GM12891 (cell line): ENCODE data around the gene MYL10.

Experiments
- POLR2A ChIP-seq: IDR thresholded peaks from 2 replicates; pipeline ENCODE4 v1.6.1; 2011; ENCODE audit warnings: low read depth, low read length, control low read depth
- POLR2AphosphoS5 ChIP-seq: IDR thresholded peaks from 2 replicates; pipeline ENCODE4 v1.6.1; 2011; ENCODE audit warnings: low read depth, low read length, control low read depth
- POU2F2 ChIP-seq: IDR thresholded peaks from 2 replicates; pipeline ENCODE4 v1.6.1; 2011; ENCODE audit warnings: low read depth, mild to moderate bottlenecking, control low read depth, low read length, moderate library complexity
- SPI1 ChIP-seq: IDR thresholded peaks from 2 replicates; pipeline ENCODE4 v1.6.1; 2011; ENCODE audit warnings: low read depth, low read length, control low read depth
- TAF1 ChIP-seq: IDR thresholded peaks from 2 replicates; pipeline ENCODE4 v1.6.1; 2011; ENCODE audit warnings: low read depth, low read length, control low read depth

DNA sequence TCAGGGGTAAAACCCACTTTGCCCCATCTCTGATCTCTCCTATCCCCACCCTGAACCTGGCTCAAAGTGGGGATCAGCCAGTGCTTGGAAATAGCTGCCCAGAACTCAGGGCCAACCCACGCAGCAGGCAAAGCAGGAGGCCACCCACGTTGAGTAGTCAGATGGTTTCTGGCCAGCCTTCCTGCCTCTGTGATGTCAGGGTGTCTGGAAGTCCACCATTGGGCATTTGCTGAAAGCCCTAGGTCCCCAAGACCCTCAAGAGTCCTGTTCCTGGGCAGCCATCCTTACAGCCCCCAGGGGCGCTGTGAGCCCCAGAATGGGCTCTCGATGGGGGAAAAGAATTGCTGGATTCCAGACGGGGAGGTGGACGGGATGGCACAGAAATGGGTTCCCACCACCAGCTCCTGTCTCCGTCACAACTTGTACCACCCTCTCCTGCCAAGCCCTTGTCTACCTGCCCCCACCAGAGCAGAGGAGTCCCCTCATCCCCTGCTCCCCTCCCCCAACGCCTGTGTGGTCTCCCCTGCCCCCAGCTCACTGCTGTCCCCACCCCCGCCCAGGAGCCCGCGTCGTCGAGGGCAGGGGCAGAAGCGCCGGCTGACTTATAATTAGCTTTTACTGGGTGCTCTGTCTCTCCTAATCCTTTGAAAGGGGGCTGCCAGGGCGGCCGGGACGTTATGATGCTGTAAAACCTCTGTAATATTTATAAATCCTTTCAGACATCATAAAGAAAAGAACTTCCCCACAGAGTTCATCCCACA, 3.9 kb downstream of the MYL10 start:
- TF ChIP-seq POLR2A (no peak), POLR2AphosphoS5 (no peak), SPI1 (no peak), POU2F2 (no peak), TAF1 (no peak)
